K562 (cell line): ENCODE measurements around the gene OTUD5.

Experiments used
- EP300 ChIP-seq: IDR thresholded peaks from 2 replicates; pipeline ENCODE4 v1.6.1; 2012; ENCODE audit warnings: low read length, improper control_type of control experiment
- FOXM1 ChIP-seq, 2 experiments: fragments of 450-650 bp in 1 of 2; sonication (generic) in 1 of 2; formaldehyde crosslinking in 1 of 2; IDR thresholded peaks; 2 replicates each; pipeline versions ENCODE4 v1.6.1 to v1.9.0; 2017 to 2022; ENCODE audit warnings: low read depth in 2 of 2, mild to moderate bottlenecking in 2 of 2, missing genetic modification reagents in 1 of 2, moderate library complexity in 1 of 2
- SIN3A ChIP-seq, 2 experiments: fragments of 150-350 bp in 1 of 2; IDR thresholded peaks; 2 replicates each; pipeline ENCODE4 v1.6.1; 2011 to 2016; ENCODE audit warnings: borderline replicate concordance in 2 of 2, low read depth in 2 of 2, low read length in 2 of 2, mild to moderate bottlenecking in 2 of 2, moderate library complexity in 2 of 2; ENCODE audit not compliant: control insufficient read depth in 1 of 2
- ZZZ3 ChIP-seq: fragments of 450-650 bp; IDR thresholded peaks from 2 replicates; pipeline ENCODE4 v1.6.1; 2016; ENCODE audit warnings: antibody characterized with exemption, mild to moderate bottlenecking, moderate library complexity
- TF ChIP-seq, protein P1 (sequence below), 2 experiments: fragments of 450-650 bp in 1 of 2; sonication (generic) in 1 of 2; formaldehyde crosslinking in 1 of 2; IDR thresholded peaks in 1 of 2; conservative IDR thresholded peaks in 1 of 2; 2 replicates each; pipeline versions ENCODE4 v1.6.1 to v1.8.1; 2016 to 2023; ENCODE audit warnings: mild to moderate bottlenecking in 2 of 2, moderate library complexity in 2 of 2, inconsistent platforms in 1 of 2, missing genetic modification reagents in 1 of 2

DNA sequence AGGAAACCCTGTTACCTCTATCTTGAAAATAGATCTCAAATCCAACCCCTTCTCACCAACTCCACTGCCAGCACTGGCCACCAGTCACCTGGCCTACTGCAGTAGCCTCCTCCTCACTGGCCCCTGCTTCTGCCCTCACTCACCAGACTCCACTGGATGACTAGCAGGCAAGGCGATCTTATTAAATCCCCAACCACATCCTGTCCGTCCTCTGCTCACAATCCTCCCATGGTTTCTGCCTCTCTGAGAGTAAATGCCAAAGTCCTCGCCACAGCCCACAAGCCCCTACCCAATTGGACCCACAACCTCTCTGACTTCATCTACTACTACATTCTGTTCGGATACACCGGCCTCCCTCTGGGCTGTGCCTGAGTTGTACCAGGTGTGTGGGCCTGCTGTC, 33.1 kb downstream of the OTUD5 start:
- TF ChIP-seq SIN3A (IDR thresholded peaks at IDR 0.05; ENCODE audit: borderline replicate concordance in 2 of 2, control insufficient read depth in 1 of 2, low read depth in 2 of 2, low read length in 2 of 2) = no peak
- TF ChIP-seq EP300 = no peak
- no peak for TF ChIP-seq ZZZ3
- no peak for TF ChIP-seq FOXM1 (IDR thresholded peaks at IDR 0.05; ENCODE audit: low read depth)
- TF ChIP-seq FOXM1 (CRISPR knock-in tag; IDR thresholded peaks at IDR 0.05; ENCODE audit: low read depth) = no peak
- TF ChIP-seq, protein P1, sequence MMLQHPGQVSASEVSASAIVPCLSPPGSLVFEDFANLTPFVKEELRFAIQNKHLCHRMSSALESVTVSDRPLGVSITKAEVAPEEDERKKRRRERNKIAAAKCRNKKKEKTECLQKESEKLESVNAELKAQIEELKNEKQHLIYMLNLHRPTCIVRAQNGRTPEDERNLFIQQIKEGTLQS (IDR thresholded peaks at IDR 0.05) = no peak
- TF ChIP-seq, protein P1 (CRISPR knock-in tag; conservative IDR thresholded peaks at IDR 0.05) = no peak
